ENCODE measurements around the gene CALD1. TPM values are rescaled to one million over a fixed set of nuclear protein-coding genes. Genes with fewer than 3 reads are reported as not detected.

The CALD1 gene
- total RNA-seq, 1 donor from 2014 or later: 230 TPM

DNA sequence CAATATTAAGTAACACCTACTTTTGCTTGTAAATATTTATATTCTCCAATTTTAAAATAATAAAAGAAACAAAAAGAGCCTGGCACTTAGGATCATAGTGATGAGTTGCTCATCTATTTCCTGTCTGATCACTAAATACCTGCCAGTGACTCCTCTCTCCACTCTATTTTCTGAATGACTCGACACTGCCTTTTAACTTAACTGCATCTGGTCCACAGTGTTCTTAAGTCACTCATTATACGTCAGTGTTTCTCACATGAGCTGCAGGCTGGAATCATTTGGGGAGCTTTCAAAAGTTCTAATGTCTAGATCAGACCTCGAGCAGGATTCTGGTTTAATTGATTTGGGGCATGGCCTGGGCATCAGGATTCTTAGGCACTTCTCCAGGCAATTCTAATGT is 128.9 kb downstream of the CALD1 start:
- no peaks in the 10 kb centered on the region for H3K36me3 Mint-ChIP-seq (ENCODE audit: low read depth, unreplicated experiment)
- no peak for DNase-seq (ENCODE audit: low spot score)
- H3K4me3 Mint-ChIP-seq (ENCODE audit: unreplicated experiment): no peak overlapping the region
- TF ChIP-seq CTCF (IDR thresholded peaks at IDR 0.05; ENCODE audit: unreplicated experiment): no peak
- no peak overlapping the region for H3K27ac Mint-ChIP-seq (ENCODE audit: unreplicated experiment)
- no peaks in the 10 kb centered on the region for H3K27me3 Mint-ChIP-seq (ENCODE audit: unreplicated experiment)
- H3K9me3 Mint-ChIP-seq (ENCODE audit: unreplicated experiment): no peaks in the 10 kb centered on the region
- no peaks in the 10 kb centered on the region for H3K4me1 Mint-ChIP-seq (ENCODE audit: unreplicated experiment)

DNA sequence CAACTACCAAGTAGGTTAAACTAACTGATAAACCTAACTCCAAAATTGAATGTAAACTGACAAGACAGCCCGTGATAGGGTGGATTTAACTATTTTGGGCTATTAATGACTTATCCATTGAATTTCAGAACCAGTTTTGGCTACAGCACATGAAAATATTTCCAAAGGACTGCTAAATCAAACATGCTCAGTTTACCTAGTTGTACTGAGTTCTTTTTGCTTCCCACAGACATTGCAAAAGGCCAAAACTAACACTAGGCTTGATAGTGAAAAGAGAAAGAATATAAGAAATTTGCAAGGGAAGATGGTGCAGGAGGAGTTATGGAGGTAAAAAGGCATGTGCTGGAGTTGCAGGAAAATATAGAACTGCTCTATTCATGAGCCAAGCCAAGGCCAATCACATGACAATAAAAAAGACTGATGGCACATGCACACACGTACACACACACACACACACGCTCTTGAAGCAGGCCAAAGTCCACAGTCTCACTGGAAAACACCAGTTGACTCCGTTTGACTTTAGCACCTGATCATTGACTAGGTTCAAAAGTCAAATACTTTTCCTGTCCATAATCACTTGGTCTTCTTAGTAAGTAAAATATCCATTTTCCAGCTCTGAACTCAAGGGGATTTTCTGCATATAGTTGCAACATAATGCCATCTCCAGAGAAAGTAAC is 130.9 kb downstream of the CALD1 start:
- Mint-ChIP-seq H3K4me1 (ENCODE audit: unreplicated experiment) (no peaks in the 10 kb centered on the region), H3K27ac (ENCODE audit: unreplicated experiment) (no peak overlapping the region), H3K36me3 (ENCODE audit: low read depth, unreplicated experiment) (no peaks in the 10 kb centered on the region), H3K4me3 (ENCODE audit: unreplicated experiment) (no peak overlapping the region), H3K9me3 (ENCODE audit: unreplicated experiment) (no peaks in the 10 kb centered on the region), H3K27me3 (ENCODE audit: unreplicated experiment) (no peaks in the 10 kb centered on the region)
- DNase-seq (ENCODE audit: low spot score): no peak
- TF ChIP-seq CTCF (IDR thresholded peaks at IDR 0.05; ENCODE audit: unreplicated experiment): no peak

- H3K4me3 Mint-ChIP-seq (ENCODE audit: unreplicated experiment): no peak overlapping the region
- H3K36me3 Mint-ChIP-seq (ENCODE audit: low read depth, unreplicated experiment): no peaks in the 10 kb centered on the region
- H3K27me3 Mint-ChIP-seq (ENCODE audit: unreplicated experiment): no peaks in the 10 kb centered on the region
- DNase-seq (ENCODE audit: low spot score): no peak
- no peaks in the 10 kb centered on the region for H3K9me3 Mint-ChIP-seq (ENCODE audit: unreplicated experiment)
- no peak for TF ChIP-seq CTCF (IDR thresholded peaks at IDR 0.05; ENCODE audit: unreplicated experiment)
- H3K27ac Mint-ChIP-seq (ENCODE audit: unreplicated experiment): no peak overlapping the region
- H3K4me1 Mint-ChIP-seq (ENCODE audit: unreplicated experiment): no peaks in the 10 kb centered on the region
Observed at GRCh38 chr7:134910968-134911367, 131.5 kb downstream of the CALD1 start.

DNA sequence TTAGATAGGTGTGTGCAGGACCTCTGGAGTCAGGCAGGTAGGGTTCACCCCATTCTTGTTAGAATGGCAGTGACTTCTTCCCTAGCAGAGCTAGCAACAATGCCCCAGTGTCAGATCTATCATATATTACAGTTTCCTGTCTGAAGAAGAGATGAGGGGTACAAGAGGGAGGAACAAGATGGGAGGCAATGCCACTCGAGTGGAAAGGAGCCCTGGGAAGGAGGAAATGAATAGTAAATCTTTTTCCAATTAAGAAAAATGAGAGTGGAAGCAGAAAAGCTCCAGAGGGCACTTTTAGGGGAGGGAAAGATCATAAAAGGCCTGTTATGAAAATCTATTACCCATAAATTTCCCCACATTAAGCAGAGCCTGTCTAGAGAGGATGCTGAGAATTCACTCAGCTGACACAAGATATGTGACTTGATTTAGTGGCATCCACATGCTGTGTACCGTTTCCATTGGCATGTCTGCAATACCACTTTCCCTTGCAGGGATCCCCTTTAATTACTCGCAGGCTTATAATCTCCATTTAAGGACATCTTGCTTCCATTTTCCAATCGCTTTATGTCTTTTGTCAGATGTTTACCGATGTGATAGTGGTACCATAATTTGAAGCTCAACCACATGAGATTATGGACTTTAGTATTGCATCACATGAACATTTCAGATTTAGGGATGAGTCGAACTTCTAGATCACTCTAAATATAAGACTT is 136.9 kb downstream of the CALD1 start:
- no peak for TF ChIP-seq CTCF (IDR thresholded peaks at IDR 0.05; ENCODE audit: unreplicated experiment)
- H3K4me1 Mint-ChIP-seq (ENCODE audit: unreplicated experiment): no peaks in the 10 kb centered on the region
- no peaks in the 10 kb centered on the region for H3K9me3 Mint-ChIP-seq (ENCODE audit: unreplicated experiment)
- no peak for DNase-seq (ENCODE audit: low spot score)
- H3K36me3 Mint-ChIP-seq (ENCODE audit: low read depth, unreplicated experiment): no peaks in the 10 kb centered on the region
- no peak overlapping the region for H3K4me3 Mint-ChIP-seq (ENCODE audit: unreplicated experiment)
- H3K27ac Mint-ChIP-seq (ENCODE audit: unreplicated experiment): no peak overlapping the region
- H3K27me3 Mint-ChIP-seq (ENCODE audit: unreplicated experiment): no peaks in the 10 kb centered on the region

GRCh38 chr7:134919240-134919641 is 139.8 kb downstream of the CALD1 start:
- no peak for TF ChIP-seq CTCF (IDR thresholded peaks at IDR 0.05; ENCODE audit: unreplicated experiment)
- Mint-ChIP-seq H3K36me3 (ENCODE audit: low read depth, unreplicated experiment) (peaks cover 6% of the 10 kb centered on the region), H3K27ac (ENCODE audit: unreplicated experiment) (no peak overlapping the region), H3K9me3 (ENCODE audit: unreplicated experiment) (no peaks in the 10 kb centered on the region), H3K4me3 (ENCODE audit: unreplicated experiment) (no peak overlapping the region), H3K27me3 (ENCODE audit: unreplicated experiment) (no peaks in the 10 kb centered on the region), H3K4me1 (ENCODE audit: unreplicated experiment) (no peaks in the 10 kb centered on the region)
- DNase-seq (ENCODE audit: low spot score): no peak

All from endothelial cell (in vitro differentiated cells).